Endothelial cell (in vitro differentiated cells): ENCODE data around the gene CDHR4. TPM values are rescaled to one million over a fixed set of nuclear protein-coding genes. Genes with fewer than 3 reads are reported as not detected.
"Not testable (repeated sequence)": the region's sequence is repeated elsewhere in the genome, so short reads cannot be mapped to it uniquely, and the experiment has no call there.

Experiments
- DNase-seq: peaks from one replicate; pipeline ENCODE4 v3.0.0; 2021; ENCODE audit warnings: low spot score
- H3K27ac Mint-ChIP-seq: one replicate; pipeline ENCODE4 v1.8.0; 2021; ENCODE audit warnings: mixed read lengths, inconsistent platforms; ENCODE audit not compliant: unreplicated experiment
- H3K27me3 Mint-ChIP-seq: one replicate; pipeline ENCODE4 v1.8.0; 2021; ENCODE audit warnings: mild to moderate bottlenecking, moderate library complexity, mixed read lengths, inconsistent platforms; ENCODE audit not compliant: unreplicated experiment
- H3K36me3 Mint-ChIP-seq: one replicate; pipeline ENCODE4 v1.8.0; 2021; ENCODE audit warnings: mild to moderate bottlenecking, low read depth, mixed read lengths, inconsistent platforms; ENCODE audit not compliant: unreplicated experiment
- H3K4me1 Mint-ChIP-seq: one replicate; pipeline ENCODE4 v1.8.0; 2021; ENCODE audit warnings: mild to moderate bottlenecking, mixed read lengths, inconsistent platforms; ENCODE audit not compliant: unreplicated experiment
- H3K4me3 Mint-ChIP-seq: one replicate; pipeline ENCODE4 v1.8.0; 2021; ENCODE audit warnings: mild to moderate bottlenecking, mixed read lengths, inconsistent platforms; ENCODE audit not compliant: unreplicated experiment
- H3K9me3 Mint-ChIP-seq: one replicate; pipeline ENCODE4 v1.8.0; 2021; ENCODE audit warnings: mixed read lengths, inconsistent platforms; ENCODE audit not compliant: unreplicated experiment
- CTCF ChIP-seq: fragments of 200-600 bp; sonication (generic); IDR thresholded peaks from one replicate; pipeline ENCODE4 v1.5.0; 2021; ENCODE audit warnings: antibody characterized with exemption; ENCODE audit not compliant: unreplicated experiment
- total RNA-seq: library from RNA; stranded (reverse); fragmentation: NEBNext Ultra II Directional; extraction: Animal tissue kit (Norgen Biotek cat#: 25700); gene quantifications from one replicate; pipeline ENCODE4 v1.2.1, GENCODE V29; 2021; ENCODE audit not compliant: unreplicated experiment

Gene CDHR4
- total RNA-seq, 1 donor from 2014 or later, result 1.1 TPM

GRCh38 chr3:49826016-49826415 lies 26.3 kb upstream of the CDHR4 start:
- Mint-ChIP-seq H3K4me1 (no peaks in the 10 kb centered on the region), H3K9me3 (no peaks in the 10 kb centered on the region), H3K4me3 (no peak overlapping the region), H3K36me3 (peaks cover 3% of the 10 kb centered on the region), H3K27ac (peak overlapping the region; percentile 14), H3K27me3 (no peaks in the 10 kb centered on the region)
- no peak for DNase-seq
- no peak for TF ChIP-seq CTCF

DNA sequence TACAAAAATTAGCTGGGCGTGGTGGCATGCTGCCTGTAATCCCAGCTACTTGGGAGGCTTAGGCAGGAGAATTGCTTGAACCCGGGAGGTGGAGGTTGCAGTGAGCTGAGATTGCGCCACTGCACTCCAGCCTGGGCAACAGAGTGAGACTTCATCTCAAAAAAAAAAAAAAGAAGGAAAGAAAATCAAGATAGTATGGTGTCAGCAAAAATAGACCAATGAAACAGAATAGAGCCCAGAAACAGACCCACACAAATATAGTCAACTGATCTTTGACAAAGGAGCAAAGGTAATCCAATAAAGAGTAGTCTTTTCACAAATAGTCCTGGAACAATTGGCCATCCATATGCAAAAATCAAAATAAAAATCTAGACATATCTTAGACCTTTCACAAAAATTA lies 23.5 kb upstream of the CDHR4 start:
- not testable (repeated sequence) for DNase-seq, H3K4me1 Mint-ChIP-seq, H3K27me3 Mint-ChIP-seq, H3K27ac Mint-ChIP-seq, H3K9me3 Mint-ChIP-seq, H3K36me3 Mint-ChIP-seq, H3K4me3 Mint-ChIP-seq

DNA sequence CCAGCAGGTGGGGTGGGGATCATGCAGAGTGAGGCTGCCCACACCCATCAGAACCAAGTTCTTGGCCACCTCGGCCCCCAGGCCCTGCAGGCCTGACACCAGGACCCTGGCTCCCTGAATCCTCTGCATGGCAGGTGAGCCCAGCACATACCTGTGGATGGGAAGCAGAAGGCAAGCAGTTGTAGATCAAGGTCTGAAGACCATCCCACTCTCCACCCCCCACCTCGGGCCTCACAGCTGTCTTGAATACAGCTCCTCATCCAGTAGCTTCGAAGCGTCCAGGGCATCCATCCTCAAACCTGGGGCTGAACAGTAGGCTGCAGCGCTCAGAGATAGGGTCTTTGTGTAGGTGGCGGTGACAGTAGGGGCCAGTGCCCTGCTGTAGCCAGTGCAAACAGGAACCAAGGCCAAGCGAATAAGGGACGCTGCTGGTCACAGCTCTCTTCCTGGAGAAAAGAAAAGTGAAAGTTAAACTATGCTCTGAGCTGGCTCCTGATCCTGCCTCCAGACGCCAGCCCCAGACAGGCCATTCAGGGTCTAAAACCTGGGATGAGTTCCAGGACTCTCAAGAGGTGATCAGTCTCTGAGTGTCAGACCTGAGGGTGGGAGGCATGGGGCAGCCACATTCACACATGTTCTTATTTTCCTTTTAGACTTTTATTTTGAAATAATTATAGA lies 14.0 kb upstream of the CDHR4 start, which contains the start of gene UBA7:
Gene UBA7 (minus strand): TSS at position 457 of the 678 bp plus-strand sequence. CDS start 166 bp downstream, at position 291.
- no peaks in the 10 kb centered on the region for H3K27me3 Mint-ChIP-seq
- no peak within 1 kb of the TSS for H3K27ac Mint-ChIP-seq
- no peak for DNase-seq
- peaks cover 6% of the 10 kb centered on the region for H3K36me3 Mint-ChIP-seq
- no peaks in the 10 kb centered on the region for H3K9me3 Mint-ChIP-seq
- peaks cover 10% of the 10 kb centered on the region for H3K4me1 Mint-ChIP-seq
- TF ChIP-seq CTCF, result no peak
- no peak within 1 kb of the TSS for H3K4me3 Mint-ChIP-seq

DNA sequence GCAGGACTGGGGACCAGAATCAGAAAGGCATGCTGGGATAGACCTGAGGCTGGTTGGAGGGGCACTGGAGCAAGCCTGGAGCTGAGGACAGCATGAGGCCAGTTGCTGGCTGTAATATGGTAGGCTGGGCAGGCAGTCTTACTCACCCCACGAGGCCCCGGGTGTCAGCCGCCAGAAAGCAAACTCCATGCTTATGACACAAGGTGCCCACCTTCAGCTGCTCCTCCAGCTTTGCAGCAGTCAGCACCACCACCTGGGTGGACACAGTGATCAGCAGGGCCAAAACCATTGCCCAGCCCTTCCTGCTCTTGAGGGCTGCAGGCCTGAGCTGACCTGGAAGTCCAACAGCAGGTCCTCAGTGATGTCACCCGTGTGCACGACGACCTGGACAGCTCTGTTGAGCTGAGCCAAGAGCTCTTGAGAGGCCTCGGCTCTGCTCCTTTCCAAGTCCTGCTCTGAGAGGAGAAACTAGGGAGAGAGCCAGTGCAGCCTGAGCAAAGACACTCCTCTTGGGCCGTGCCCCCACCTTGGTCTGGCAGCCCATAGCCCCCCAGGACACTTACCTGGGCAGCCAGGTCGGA lies 13.3 kb upstream of the CDHR4 start:
- Mint-ChIP-seq H3K4me1 (peaks cover 16% of the 10 kb centered on the region), H3K27ac (no peak overlapping the region), H3K9me3 (no peaks in the 10 kb centered on the region), H3K27me3 (peaks cover 3% of the 10 kb centered on the region), H3K36me3 (peaks cover 10% of the 10 kb centered on the region), H3K4me3 (no peak overlapping the region)
- DNase-seq, result no peak
- no peak for TF ChIP-seq CTCF

DNA sequence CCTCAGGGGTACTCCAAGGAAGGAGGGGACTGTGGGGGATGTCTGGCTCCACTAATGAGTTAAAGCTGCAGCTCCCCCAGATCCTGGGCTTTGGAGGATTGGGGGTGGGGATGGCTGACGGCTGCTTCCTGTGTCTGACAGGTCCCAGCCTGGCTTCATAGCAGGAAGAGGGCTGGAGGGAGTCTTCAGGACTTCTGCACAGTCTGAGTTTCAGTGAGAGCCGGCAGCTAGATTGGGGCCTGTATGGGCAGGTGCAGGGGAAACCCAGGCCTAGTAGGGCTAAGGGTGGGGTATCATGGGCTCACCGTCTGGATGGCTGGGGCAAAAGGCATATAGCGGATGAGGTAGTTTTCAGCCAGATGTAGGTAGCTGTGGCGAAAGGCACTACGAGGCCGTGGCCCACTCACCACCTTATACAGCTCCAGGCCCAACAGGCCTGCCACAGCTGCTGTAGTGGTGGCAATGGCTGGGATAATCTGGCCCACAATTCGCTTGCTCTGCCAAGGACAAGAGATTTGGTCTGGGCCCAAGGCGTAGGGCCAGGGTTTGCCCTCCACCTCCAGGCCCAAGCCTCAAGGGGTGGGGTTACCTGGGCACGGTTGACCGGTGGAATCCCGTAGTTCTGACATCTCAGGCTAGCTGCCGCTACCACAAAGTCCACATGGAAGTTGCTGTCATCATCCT lies 7.9 kb upstream of the CDHR4 start:
- Mint-ChIP-seq H3K9me3 (no peaks in the 10 kb centered on the region), H3K4me3 (peak overlapping the region; percentile 40)
- peak; percentile 50 for DNase-seq

More for the DNA sequence above, 7.9 kb upstream of the CDHR4 start:
- peaks cover 17% of the 10 kb centered on the region for H3K36me3 Mint-ChIP-seq
- H3K4me1 Mint-ChIP-seq, result peaks cover 43% of the 10 kb centered on the region
- H3K27ac Mint-ChIP-seq, result peak overlapping the region; percentile 98
- peaks cover 9% of the 10 kb centered on the region for H3K27me3 Mint-ChIP-seq
- TF ChIP-seq CTCF, result no peak
